ENCODE measurements around the gene KCNJ6. TPM values are rescaled to one million over a fixed set of nuclear protein-coding genes. Genes with fewer than 3 reads are reported as not detected.
"Not testable (repeated sequence)": the region's sequence is repeated elsewhere in the genome, so short reads cannot be mapped to it uniquely, and the experiment has no call there.

Gene KCNJ6
- total and polyA plus RNA-seq, 4 donors, result 0.01 TPM; not detected in 3

- Histone ChIP-seq H3K4me3 (ENCODE audit: low read depth in 1 of 3, low read length in 3 of 3) (no peak overlapping the region), H3K9me3 (ENCODE audit: control insufficient read depth in 4 of 4, low read length in 3 of 4) (no peaks in the 10 kb centered on the region), H3K27ac (ENCODE audit: low read depth in 1 of 2, low read length in 2 of 2) (no peak overlapping the region), H3K9ac (ENCODE audit: low read depth in 1 of 2, low read length in 2 of 2) (no peak overlapping the region), H3K36me3 (ENCODE audit: control insufficient read depth in 4 of 4, insufficient read depth in 3 of 4, low read depth in 1 of 4, low read length in 3 of 4) (no peaks in the 10 kb centered on the region), H3K4me1 (ENCODE audit: control insufficient read depth in 4 of 4, insufficient read depth in 4 of 4, low read length in 3 of 4) (no peaks in the 10 kb centered on the region), H3K27me3 (ENCODE audit: control insufficient read depth in 4 of 4, insufficient read depth in 4 of 4, low read length in 3 of 4) (peaks cover 0 to 2% (median 0%) of the 10 kb centered on the region in 4 donors)
- no peak for TF ChIP-seq MAX (IDR thresholded peaks at IDR 0.05)
- no peak for TF ChIP-seq ATF3 (IDR thresholded peaks at IDR 0.05)
- no peak for TF ChIP-seq SP1 (IDR thresholded peaks at IDR 0.05)
- WGBS, result 61% methylated on average over 5 of the region's 5 CpGs
- DNase-seq (ENCODE audit: low spot score), result no peak
These were observed 323.2 kb downstream of the KCNJ6 start for GRCh38 chr21:37593015-37593414.

- no peaks in the 10 kb centered on the region for H3K9me3 ChIP-seq (ENCODE audit: control insufficient read depth in 4 of 4, low read length in 3 of 4)
- H3K4me1 ChIP-seq (ENCODE audit: control insufficient read depth in 4 of 4, insufficient read depth in 4 of 4, low read length in 3 of 4), result no peaks in the 10 kb centered on the region
- H3K36me3 ChIP-seq (ENCODE audit: control insufficient read depth in 4 of 4, insufficient read depth in 3 of 4, low read depth in 1 of 4, low read length in 3 of 4), result no peaks in the 10 kb centered on the region
- 44% methylated on average over 4 of the region's 4 CpGs for WGBS
- no peak overlapping the region for H3K9ac ChIP-seq (ENCODE audit: low read depth in 1 of 2, low read length in 2 of 2)
- H3K27ac ChIP-seq (ENCODE audit: low read depth in 1 of 2, low read length in 2 of 2), result no peak overlapping the region
- DNase-seq (ENCODE audit: low spot score), result no peak
- peaks cover 0 to 2% (median 0%) of the 10 kb centered on the region in 4 donors for H3K27me3 ChIP-seq (ENCODE audit: control insufficient read depth in 4 of 4, insufficient read depth in 4 of 4, low read length in 3 of 4)
- TF ChIP-seq CTCF (IDR thresholded peaks at IDR 0.05; ENCODE audit: low read depth, low read length, missing input control) (no peak), EGR1 (IDR thresholded peaks at IDR 0.05; ENCODE audit: low read depth in 2 of 2) (no peak), SP1 (IDR thresholded peaks at IDR 0.05) (no peak), HNF4A (conservative IDR thresholded peaks at IDR 0.05) (no peak), ZBTB33 (IDR thresholded peaks at IDR 0.05) (no peak), FOXA1 (IDR thresholded peaks at IDR 0.05) (no peak), ATF3 (IDR thresholded peaks at IDR 0.05) (no peak), YY1 (IDR thresholded peaks at IDR 0.05) (no peak), HNF4G (IDR thresholded peaks at IDR 0.05) (no peak), GABPA (IDR thresholded peaks at IDR 0.05 in 1 of 2, conservative IDR thresholded peaks at IDR 0.05 in 1 of 2) (no peak), RXRA (IDR thresholded peaks at IDR 0.05) (no peak), MAX (IDR thresholded peaks at IDR 0.05) (no peak), JUND (IDR thresholded peaks at IDR 0.05) (no peak), FOXA2 (IDR thresholded peaks at IDR 0.05) (no peak), NR2F2 (IDR thresholded peaks at IDR 0.05) (no peak), RAD21 (IDR thresholded peaks at IDR 0.05) (no peak)
- no peak overlapping the region for H3K4me3 ChIP-seq (ENCODE audit: low read depth in 1 of 3, low read length in 3 of 3)
These were observed 323.8 kb downstream of the KCNJ6 start for GRCh38 chr21:37592496-37592895.

- 92% methylated on average over 12 of the region's 12 CpGs for WGBS
These were observed 324.3 kb downstream of the KCNJ6 start for GRCh38 chr21:37591994-37592393.

GRCh38 chr21:37590836-37591235 lies 325.4 kb downstream of the KCNJ6 start:
- H3K27me3 ChIP-seq (ENCODE audit: control insufficient read depth in 4 of 4, insufficient read depth in 4 of 4, low read length in 3 of 4); DNase-seq (ENCODE audit: low spot score); H3K4me3 ChIP-seq (ENCODE audit: low read depth in 1 of 3, low read length in 3 of 3); H3K27ac ChIP-seq (ENCODE audit: low read depth in 1 of 2, low read length in 2 of 2); H3K9ac ChIP-seq (ENCODE audit: low read depth in 1 of 2, low read length in 2 of 2); H3K4me1 ChIP-seq (ENCODE audit: control insufficient read depth in 4 of 4, insufficient read depth in 4 of 4, low read length in 3 of 4); H3K9me3 ChIP-seq (ENCODE audit: control insufficient read depth in 4 of 4, low read length in 3 of 4); H3K36me3 ChIP-seq (ENCODE audit: control insufficient read depth in 4 of 4, insufficient read depth in 3 of 4, low read depth in 1 of 4, low read length in 3 of 4): not testable (repeated sequence)
- WGBS, result 73% methylated on average over 8 of the region's 8 CpGs

More at GRCh38 chr21:37591994-37592393, 324.3 kb downstream of the KCNJ6 start:
- not testable (repeated sequence) for H3K4me3 ChIP-seq (ENCODE audit: low read depth in 1 of 3, low read length in 3 of 3); H3K4me1 ChIP-seq (ENCODE audit: control insufficient read depth in 4 of 4, insufficient read depth in 4 of 4, low read length in 3 of 4); H3K36me3 ChIP-seq (ENCODE audit: control insufficient read depth in 4 of 4, insufficient read depth in 3 of 4, low read depth in 1 of 4, low read length in 3 of 4); H3K27ac ChIP-seq (ENCODE audit: low read depth in 1 of 2, low read length in 2 of 2); H3K9me3 ChIP-seq (ENCODE audit: control insufficient read depth in 4 of 4, low read length in 3 of 4); DNase-seq (ENCODE audit: low spot score); H3K27me3 ChIP-seq (ENCODE audit: control insufficient read depth in 4 of 4, insufficient read depth in 4 of 4, low read length in 3 of 4); H3K9ac ChIP-seq (ENCODE audit: low read depth in 1 of 2, low read length in 2 of 2)

GRCh38 chr21:37588644-37589043 lies 327.6 kb downstream of the KCNJ6 start:
- not testable (repeated sequence) for H3K4me1 ChIP-seq (ENCODE audit: control insufficient read depth in 4 of 4, insufficient read depth in 4 of 4, low read length in 3 of 4); H3K9ac ChIP-seq (ENCODE audit: low read depth in 1 of 2, low read length in 2 of 2); H3K9me3 ChIP-seq (ENCODE audit: control insufficient read depth in 4 of 4, low read length in 3 of 4); H3K36me3 ChIP-seq (ENCODE audit: control insufficient read depth in 4 of 4, insufficient read depth in 3 of 4, low read depth in 1 of 4, low read length in 3 of 4); H3K27ac ChIP-seq (ENCODE audit: low read depth in 1 of 2, low read length in 2 of 2); H3K4me3 ChIP-seq (ENCODE audit: low read depth in 1 of 3, low read length in 3 of 3); H3K27me3 ChIP-seq (ENCODE audit: control insufficient read depth in 4 of 4, insufficient read depth in 4 of 4, low read length in 3 of 4); DNase-seq (ENCODE audit: low spot score)
- WGBS, result 90% methylated on average over 8 of the region's 8 CpGs

All from liver (tissue), 9 donors.